Right lobe of liver (tissue), 4 donors: Measurements from ENCODE around the gene SCN11A.

Experiments used
- POLR2A ChIP-seq: fragments of 450-650 bp; IDR thresholded peaks from one replicate; pipeline ENCODE4 v1.6.1; 2017; ENCODE audit warnings: antibody characterized with exemption, mild to moderate bottlenecking
- TF ChIP-seq, protein P1 (sequence below), 4 donors: fragments of 200-600 bp in 3 of 4; fragments of 450-650 bp in 1 of 4; IDR thresholded peaks; one replicate each; pipeline versions ENCODE4 v1.5.1 to v1.8.0; 2016 to 2022; ENCODE audit warnings: antibody characterized with exemption in 4 of 4, mild to moderate bottlenecking in 2 of 4
- donor health status: DM: no; HTN: no; CAD: no.
- donor health status: DM: no; HTN: no; CAD: no.
- donor health status: DM: no; HTN: yes; CAD: no.

DNA sequence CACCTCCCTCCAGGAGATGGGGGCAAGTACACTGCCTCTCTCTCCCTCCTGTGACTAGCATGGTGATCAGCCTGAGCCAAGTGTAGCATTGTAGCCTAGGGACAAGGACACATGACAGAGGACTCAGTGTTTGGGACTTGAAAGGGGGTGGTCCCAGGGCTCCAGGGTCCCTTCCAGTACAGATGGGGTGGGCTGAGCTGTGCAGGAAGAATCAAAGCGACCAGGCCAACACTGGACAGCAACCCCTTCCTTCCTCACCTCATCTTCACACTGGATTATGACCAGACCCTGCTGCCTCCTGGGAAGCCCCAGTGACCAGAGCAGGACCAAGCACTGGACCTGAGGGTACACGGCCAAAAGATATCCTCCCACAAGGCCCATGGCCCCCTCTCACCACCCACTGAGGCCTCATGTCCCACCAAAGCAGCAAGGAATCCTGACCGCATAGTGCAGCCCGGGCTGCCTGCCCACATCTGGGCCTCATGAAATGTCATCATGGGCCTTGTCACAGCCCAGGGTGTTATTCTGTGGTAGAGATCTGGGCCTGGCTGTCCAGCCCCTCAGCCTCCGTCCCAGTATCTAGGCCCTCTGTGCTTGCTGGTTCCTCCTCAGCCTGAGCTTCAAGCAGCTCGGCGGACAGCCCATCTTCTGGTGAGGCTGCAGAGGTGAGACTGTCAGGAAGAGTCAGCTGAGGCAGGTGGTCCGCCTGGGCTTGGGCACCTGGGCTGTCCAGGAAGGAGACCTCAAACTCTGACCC is 46.1 kb upstream of the SCN11A start:
- TF ChIP-seq, protein P1, sequence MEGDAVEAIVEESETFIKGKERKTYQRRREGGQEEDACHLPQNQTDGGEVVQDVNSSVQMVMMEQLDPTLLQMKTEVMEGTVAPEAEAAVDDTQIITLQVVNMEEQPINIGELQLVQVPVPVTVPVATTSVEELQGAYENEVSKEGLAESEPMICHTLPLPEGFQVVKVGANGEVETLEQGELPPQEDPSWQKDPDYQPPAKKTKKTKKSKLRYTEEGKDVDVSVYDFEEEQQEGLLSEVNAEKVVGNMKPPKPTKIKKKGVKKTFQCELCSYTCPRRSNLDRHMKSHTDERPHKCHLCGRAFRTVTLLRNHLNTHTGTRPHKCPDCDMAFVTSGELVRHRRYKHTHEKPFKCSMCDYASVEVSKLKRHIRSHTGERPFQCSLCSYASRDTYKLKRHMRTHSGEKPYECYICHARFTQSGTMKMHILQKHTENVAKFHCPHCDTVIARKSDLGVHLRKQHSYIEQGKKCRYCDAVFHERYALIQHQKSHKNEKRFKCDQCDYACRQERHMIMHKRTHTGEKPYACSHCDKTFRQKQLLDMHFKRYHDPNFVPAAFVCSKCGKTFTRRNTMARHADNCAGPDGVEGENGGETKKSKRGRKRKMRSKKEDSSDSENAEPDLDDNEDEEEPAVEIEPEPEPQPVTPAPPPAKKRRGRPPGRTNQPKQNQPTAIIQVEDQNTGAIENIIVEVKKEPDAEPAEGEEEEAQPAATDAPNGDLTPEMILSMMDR (IDR thresholded peaks at IDR 0.05), result no peak
- TF ChIP-seq POLR2A, result no peak
